GM10248 (cell line): ENCODE data around the gene CFAP65.

Experiments used
- CTCF ChIA-PET: fragments of 300-600 bp; sonication (Branson Sonifier 250); formaldehyde crosslinking; extraction: SDS; loops from one replicate; lab custom pipeline; 2021; ENCODE audit warnings: antibody characterized with exemption; lab: Yijun Ruan, JAX
- POLR2A ChIA-PET: fragments of 350-650 bp; sonication (Branson Sonifier 250); formaldehyde crosslinking; extraction: SDS; loops from one replicate; lab custom pipeline; 2020; ENCODE audit warnings: antibody characterized with exemption; lab: Yijun Ruan, JAX
- DNase-seq: peaks from one replicate; pipeline ENCODE4 v3.0.0; 2012; ENCODE audit errors: extremely low spot score
- TF ChIP-seq, protein P1 (sequence below): IDR thresholded peaks from 2 replicates; pipeline ENCODE4 v1.5.1; 2012; ENCODE audit warnings: mild to moderate bottlenecking, low read depth; ENCODE audit errors: extremely low read depth, missing control alignments, control extremely low read depth

CFAP65 gene

DNA sequence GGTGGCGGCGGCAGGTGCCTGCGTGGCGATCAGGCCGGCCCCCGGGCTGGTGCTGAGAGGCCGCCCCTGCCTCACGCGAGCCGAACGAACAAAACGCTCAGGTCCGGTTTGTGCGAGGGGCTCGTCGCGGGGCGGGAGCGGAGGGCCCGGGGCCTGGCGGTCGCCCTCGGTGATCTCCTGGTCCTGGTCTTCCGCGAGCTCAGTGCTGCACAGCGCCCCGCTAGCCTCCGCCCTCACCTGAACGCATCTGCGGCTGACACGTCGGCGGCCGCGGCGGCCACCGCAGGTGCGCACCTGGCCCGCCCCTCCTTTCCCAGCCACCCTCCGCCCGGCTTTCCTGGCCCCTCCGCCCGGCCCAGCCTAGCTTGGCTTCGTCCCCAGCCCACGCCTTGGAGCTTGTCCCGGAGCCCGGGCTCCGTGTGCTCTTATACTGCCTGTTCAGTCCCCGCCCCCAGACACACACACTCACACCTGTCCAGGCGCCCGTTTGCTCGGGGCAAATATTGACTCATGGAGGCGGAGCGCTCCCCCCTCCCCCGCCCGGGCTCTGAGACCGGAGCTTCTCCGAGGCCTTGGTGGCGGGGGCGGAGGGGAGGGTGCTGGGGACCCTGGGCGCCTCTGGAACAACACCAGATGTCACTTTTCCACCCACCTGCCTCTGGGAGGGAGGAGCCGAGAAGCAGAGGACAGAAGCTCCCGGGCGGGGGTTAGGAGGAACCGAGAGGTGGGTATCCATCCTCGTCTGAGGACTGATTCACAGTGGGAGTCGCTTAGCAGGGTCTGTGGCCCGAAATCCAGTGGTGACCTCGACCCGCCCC is 39.5 kb downstream of the CFAP65 start:
- DNase-seq, result peak; percentile 65
- ChIA-PET POLR2A (no interaction called here), CTCF (interaction anchor here (0.8 to 7.3 kb wide), 12 partner anchors 10 to 170 kb away, joined by 3 to 30 read pairs (median 4); no protein-coding TSS in a partner anchor)
- TF ChIP-seq, protein P1, sequence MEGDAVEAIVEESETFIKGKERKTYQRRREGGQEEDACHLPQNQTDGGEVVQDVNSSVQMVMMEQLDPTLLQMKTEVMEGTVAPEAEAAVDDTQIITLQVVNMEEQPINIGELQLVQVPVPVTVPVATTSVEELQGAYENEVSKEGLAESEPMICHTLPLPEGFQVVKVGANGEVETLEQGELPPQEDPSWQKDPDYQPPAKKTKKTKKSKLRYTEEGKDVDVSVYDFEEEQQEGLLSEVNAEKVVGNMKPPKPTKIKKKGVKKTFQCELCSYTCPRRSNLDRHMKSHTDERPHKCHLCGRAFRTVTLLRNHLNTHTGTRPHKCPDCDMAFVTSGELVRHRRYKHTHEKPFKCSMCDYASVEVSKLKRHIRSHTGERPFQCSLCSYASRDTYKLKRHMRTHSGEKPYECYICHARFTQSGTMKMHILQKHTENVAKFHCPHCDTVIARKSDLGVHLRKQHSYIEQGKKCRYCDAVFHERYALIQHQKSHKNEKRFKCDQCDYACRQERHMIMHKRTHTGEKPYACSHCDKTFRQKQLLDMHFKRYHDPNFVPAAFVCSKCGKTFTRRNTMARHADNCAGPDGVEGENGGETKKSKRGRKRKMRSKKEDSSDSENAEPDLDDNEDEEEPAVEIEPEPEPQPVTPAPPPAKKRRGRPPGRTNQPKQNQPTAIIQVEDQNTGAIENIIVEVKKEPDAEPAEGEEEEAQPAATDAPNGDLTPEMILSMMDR, result no peak

DNA sequence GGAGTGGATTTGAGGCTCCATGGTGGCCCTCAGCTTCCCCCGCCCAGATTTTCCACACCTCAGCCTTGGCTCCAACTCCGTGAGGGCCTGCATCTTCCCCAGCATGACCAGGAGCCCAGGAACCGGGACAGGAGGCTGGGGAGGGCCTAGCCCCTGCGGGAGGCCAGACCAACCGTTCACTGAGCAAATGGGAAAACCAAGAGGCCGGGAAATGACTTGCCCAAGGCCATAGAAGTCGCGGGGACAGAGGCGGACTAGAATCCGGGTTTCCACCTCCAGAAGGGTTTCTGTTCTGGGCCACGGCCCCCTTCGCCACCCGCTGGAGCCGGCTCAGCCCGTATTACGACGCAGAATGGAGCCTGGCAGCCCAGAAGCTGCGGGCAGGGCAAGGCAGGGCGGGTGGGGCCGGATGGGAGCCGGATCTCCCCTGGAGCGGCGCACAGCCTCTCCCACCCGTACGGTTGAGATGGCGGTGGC is 40.2 kb downstream of the CFAP65 start:
- TF ChIP-seq, protein P1, result no peak
- CTCF ChIA-PET, result interaction anchor here (1.3 to 7.3 kb wide), 5 partner anchors 10 to 72 kb away, joined by 4 to 30 read pairs (median 7); no protein-coding TSS in a partner anchor
- POLR2A ChIA-PET, result no interaction called here

DNA sequence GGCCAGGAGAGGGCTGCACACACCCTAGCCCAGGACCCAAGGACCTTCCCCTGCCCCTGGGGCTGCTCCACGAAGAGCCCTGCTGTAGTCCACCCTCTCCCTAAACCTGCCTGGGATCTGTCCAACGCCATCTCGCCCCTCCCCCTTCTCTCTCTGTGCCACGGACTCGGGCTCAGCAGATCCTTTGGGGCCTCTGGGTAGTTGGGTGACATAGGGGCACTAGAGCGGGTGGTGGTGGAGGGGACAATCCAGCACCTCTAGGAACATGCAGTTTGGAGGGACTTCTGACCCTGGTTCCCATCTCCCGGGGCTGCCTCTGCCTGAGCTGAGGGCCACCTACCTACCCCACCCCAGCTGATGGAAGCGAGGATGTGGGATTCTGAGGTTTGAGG is 40.8 kb downstream of the CFAP65 start:
- ChIA-PET POLR2A (no interaction called here), CTCF (interaction anchor here (2.7 kb wide), 1 partner anchor 72 kb away, joined by 7 read pairs; no protein-coding TSS in a partner anchor)
- TF ChIP-seq, protein P1, result no peak
- no peak for DNase-seq

More for the DNA sequence above, 40.2 kb downstream of the CFAP65 start:
- DNase-seq, result no peak

DNA sequence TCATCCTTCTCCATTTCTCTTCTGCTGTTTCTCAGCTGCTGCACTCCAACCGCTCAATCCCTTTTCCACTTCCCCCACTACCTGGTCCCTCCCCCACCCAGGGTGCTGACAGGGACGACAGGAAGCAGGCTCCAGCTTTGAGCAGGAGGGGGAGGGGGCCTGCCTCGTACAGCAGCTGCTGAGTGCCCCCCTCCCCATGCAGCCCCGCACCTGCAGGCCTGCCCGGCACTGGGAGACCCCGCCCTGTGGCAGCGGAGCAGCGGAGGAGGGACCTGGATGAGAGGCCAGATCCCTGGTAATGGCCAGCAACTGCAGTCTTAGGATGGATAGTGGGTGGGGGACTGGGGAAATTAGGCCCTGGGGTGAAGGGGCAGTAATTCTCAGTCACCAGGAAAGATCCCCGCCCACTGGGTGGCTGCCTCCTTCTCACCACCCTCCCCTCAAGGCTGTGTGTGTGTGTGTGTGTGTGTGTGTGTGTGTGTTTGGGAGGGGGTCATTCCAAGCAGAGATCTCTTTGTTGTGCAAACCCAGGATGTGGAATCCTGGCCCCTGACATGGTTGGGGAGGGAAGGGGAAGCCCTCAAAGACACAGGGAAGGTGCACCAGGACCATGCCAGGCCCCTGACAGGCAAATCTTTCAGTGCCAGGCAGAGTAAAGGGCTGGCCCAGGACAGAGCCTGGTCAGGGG is 41.3 kb downstream of the CFAP65 start:
- CTCF ChIA-PET, result interaction anchor here (2.7 kb wide), 1 partner anchor 73 kb away, joined by 7 read pairs; no protein-coding TSS in a partner anchor
- TF ChIP-seq, protein P1, result no peak
- DNase-seq, result no peak
- POLR2A ChIA-PET, result no interaction called here

DNA sequence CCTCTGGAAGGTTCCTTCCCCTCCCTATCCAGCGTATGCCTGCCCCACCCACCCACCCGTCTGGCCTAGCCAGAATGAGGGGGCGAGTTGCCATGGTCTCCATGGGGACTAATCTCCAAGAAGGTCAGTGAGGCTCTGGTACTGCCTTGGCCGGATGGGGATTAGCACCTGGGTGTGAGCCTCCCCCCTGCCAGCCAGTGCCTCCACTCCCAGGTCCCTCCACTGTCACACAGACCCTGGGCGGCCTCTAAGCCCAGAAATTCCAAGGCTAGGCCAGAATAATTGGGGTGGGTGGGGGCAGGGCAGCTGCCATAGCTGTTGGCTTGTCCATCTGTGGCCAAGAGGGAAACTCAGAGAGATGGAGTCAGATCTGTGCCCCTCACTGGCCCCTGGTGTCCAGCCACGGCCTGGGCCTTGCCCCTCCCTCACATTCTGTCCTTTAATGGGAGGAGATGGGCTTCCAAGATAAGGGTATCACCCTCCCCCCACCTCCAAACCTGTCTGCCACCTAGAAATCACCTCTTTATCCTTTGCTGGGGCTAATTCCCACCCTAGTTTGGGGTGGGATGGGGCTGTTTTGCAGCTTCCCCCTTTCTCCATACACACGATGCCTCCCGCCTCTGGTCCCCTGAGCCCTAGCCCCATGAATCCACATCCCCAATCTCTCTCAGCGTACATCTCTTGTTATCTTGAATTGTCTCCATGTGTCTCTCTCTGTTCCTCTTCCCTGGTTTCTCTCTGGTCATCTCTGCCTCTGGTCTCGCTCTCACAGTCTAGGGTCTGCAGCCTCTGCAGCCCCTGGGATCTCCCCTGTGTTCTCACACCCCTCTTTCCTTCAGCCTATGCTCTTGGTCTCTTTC is 42.1 kb downstream of the CFAP65 start:
- POLR2A ChIA-PET, result no interaction called here
- TF ChIP-seq, protein P1, result no peak
- CTCF ChIA-PET, result interaction anchor here (1.0 to 2.1 kb wide), 3 partner anchors 19 to 104 kb away, joined by 3 to 5 read pairs (median 3); no protein-coding TSS in a partner anchor
- DNase-seq, result no peak
